Measurements from ENCODE around the gene CFAP97D2. TPM values are rescaled to one million over a fixed set of nuclear protein-coding genes. Genes with fewer than 3 reads are reported as not detected.
A peak's percentile ranks its signal among the peaks of the same experiment; 100 is the strongest.
"Not testable (repeated sequence)": the region's sequence is repeated elsewhere in the genome, so short reads cannot be mapped to it uniquely, and the experiment has no call there.

Gene CFAP97D2
- total RNA-seq, 6 experiments from 2014 or later = not detected

- no peak for TF ChIP-seq CTCF (IDR thresholded peaks at IDR 0.05)
- intact Hi-C loops (cut with DNase I) = no loop called here
- Histone ChIP-seq H3K27me3 (no peaks in the 10 kb centered on the region), H3K36me3 (no peaks in the 10 kb centered on the region), H3K27ac (peak overlapping the region in 2 of 3 donors; percentile 55 to 85), H3K4me3 (peak overlapping the region; percentile 60 to 78 (median 64)), H3K9me3 (no peaks in the 10 kb centered on the region), H3K4me1 (peaks cover 0 to 25% (median 4%) of the 10 kb centered on the region in 4 donors)
- 6% methylated on average over 29 of the region's 95 CpGs for WGBS (ENCODE audit: insufficient coverage, low coverage, low lambda C conversion rate, missing lambda C conversion rate)
- DNase-seq = peak in 2 of 3 donors; percentile 26 to 62
- ATAC-seq = peak in 3 of 4 donors; percentile 1 to 8 (median 7)
Measured at GRCh38 chr13:114131583-114132418, 47.3 kb upstream of the CFAP97D2 start.

GRCh38 chr13:114132419-114133121 lies 46.5 kb upstream of the CFAP97D2 start, which contains the start of gene RASA3:
RASA3 (minus strand) TSS chr13:114132623; CDS start chr13:114132489, 134 bp downstream.
- intact Hi-C loops (cut with DNase I) = no loop called here
- peak; percentile 78 to 89 (median 87) for ATAC-seq
- Histone ChIP-seq H3K27me3 (no peaks in the 10 kb centered on the region), H3K27ac (peak within 1 kb of the TSS in 2 of 3 donors; percentile 55 to 85), H3K4me3 (peak within 1 kb of the TSS; percentile 60 to 78 (median 64)), H3K36me3 (no peaks in the 10 kb centered on the region), H3K4me1 (peaks cover 0 to 25% (median 4%) of the 10 kb centered on the region in 4 donors), H3K9me3 (no peaks in the 10 kb centered on the region)
- WGBS (ENCODE audit: insufficient coverage, low coverage, low lambda C conversion rate, missing lambda C conversion rate) = 0% methylated on average over 4 of the region's 81 CpGs
- peak; percentile 82 to 85 (median 83) for DNase-seq
- TF ChIP-seq CTCF (IDR thresholded peaks at IDR 0.05) (no peak), POLR2A (IDR thresholded peaks at IDR 0.05) (peak; percentile 73)

- H3K27ac ChIP-seq; H3K36me3 ChIP-seq; H3K4me3 ChIP-seq; H3K27me3 ChIP-seq; intact Hi-C loops (cut with DNase I); H3K9me3 ChIP-seq; ATAC-seq: not testable (repeated sequence)
- peaks cover 0 to 25% (median 4%) of the 10 kb centered on the region in 4 donors for H3K4me1 ChIP-seq
- DNase-seq = peak in 1 of 3 donors; percentile 8
- no CpG with 5 or more reads among the region's 9 CpGs for WGBS (ENCODE audit: insufficient coverage, low coverage, low lambda C conversion rate, missing lambda C conversion rate)
Measured at GRCh38 chr13:114133126-114133525, 45.9 kb upstream of the CFAP97D2 start.

- H3K4me3 ChIP-seq; H3K9me3 ChIP-seq; H3K27me3 ChIP-seq; H3K27ac ChIP-seq; H3K36me3 ChIP-seq; intact Hi-C loops (cut with DNase I); ATAC-seq: not testable (repeated sequence)
- peak in 1 of 3 donors; percentile 1 for DNase-seq
- WGBS (ENCODE audit: insufficient coverage, low coverage, low lambda C conversion rate, missing lambda C conversion rate) = no CpG with 5 or more reads among the region's 7 CpGs
- H3K4me1 ChIP-seq = peaks cover 0 to 25% (median 4%) of the 10 kb centered on the region in 4 donors
Measured at GRCh38 chr13:114133552-114133951, 45.5 kb upstream of the CFAP97D2 start.

- TF ChIP-seq POLR2A (IDR thresholded peaks at IDR 0.05) (no peak), CTCF (IDR thresholded peaks at IDR 0.05) (no peak)
- Histone ChIP-seq H3K27ac (no peak overlapping the region), H3K4me1 (peaks cover 0 to 23% (median 4%) of the 10 kb centered on the region in 4 donors), H3K36me3 (no peaks in the 10 kb centered on the region), H3K9me3 (no peaks in the 10 kb centered on the region), H3K27me3 (no peaks in the 10 kb centered on the region), H3K4me3 (no peak overlapping the region)
- intact Hi-C loops (cut with DNase I) = no loop called here
- no peak for ATAC-seq
- peak in 2 of 3 donors; percentile 20 to 48 for DNase-seq
- 52% methylated on average over 16 of the region's 21 CpGs for WGBS (ENCODE audit: insufficient coverage, low coverage, low lambda C conversion rate, missing lambda C conversion rate)
Measured at GRCh38 chr13:114134111-114134943, 44.7 kb upstream of the CFAP97D2 start.

All from right lobe of liver (tissue), 6 donors.